M059J (cell line): Measurements from ENCODE around the gene KDF1. TPM values are rescaled to one million over a fixed set of nuclear protein-coding genes. Genes with fewer than 3 reads are reported as not detected.

Experiments used
- DNase-seq: peaks from one replicate; pipeline ENCODE4 v3.0.0-alpha.2; 2012; ENCODE audit warnings: low read depth
- total RNA-seq: library from RNA; depleted of rRNA; stranded (reverse); fragments of >200 nt; shearing (Covaris generic); gene quantifications from 2 replicates; pipeline ENCODE4 v1.2.3, GENCODE V29; 2014; rRNA removed

Gene KDF1
- total RNA-seq, 1 experiment from 2014 or later, result not detected

GRCh38 chr1:26915204-26915842 lies 44.9 kb downstream of the KDF1 start:
- DNase-seq, result peak; percentile 43

GRCh38 chr1:26913754-26914619 lies 46.3 kb downstream of the KDF1 start, which contains the start of gene NR0B2:
TSS of gene NR0B2 (minus strand) at chr1:26913975. CDS start at chr1:26913940, 35 bp downstream.
- no peak for DNase-seq

- DNase-seq, result no peak
These were observed 46.9 kb downstream of the KDF1 start for GRCh38 chr1:26913389-26913753.

GRCh38 chr1:26912147-26912490 lies 48.1 kb downstream of the KDF1 start:
- DNase-seq, result no peak

- no peak for DNase-seq
These were observed 48.7 kb downstream of the KDF1 start for GRCh38 chr1:26911399-26912146.

- no peak for DNase-seq
These were observed 49.7 kb downstream of the KDF1 start for GRCh38 chr1:26910343-26911160.

GRCh38 chr1:26909951-26910342 lies 50.3 kb downstream of the KDF1 start:
- no peak for DNase-seq

GRCh38 chr1:26907071-26907917 lies 53.0 kb downstream of the KDF1 start:
- peak; percentile 99 for DNase-seq

- DNase-seq, result no peak
These were observed 59.3 kb downstream of the KDF1 start for GRCh38 chr1:26900815-26901511.

GRCh38 chr1:26900001-26900814 lies 60.1 kb downstream of the KDF1 start, which contains the start of gene GPATCH3:
TSS of gene GPATCH3 (minus strand) at chr1:26900467. CDS start at chr1:26900442, 25 bp downstream.
- peak; percentile 93 for DNase-seq

Other genes with a start within 250 kb of the KDF1 start
- 13.1 and 17.0 TPM in 2 replicates for gene PIGV, start 172.5 kb downstream of the KDF1 start, total RNA-seq
- gene ZDHHC18, start 133.8 kb downstream of the KDF1 start, total RNA-seq, result 36.2 and 41.2 TPM in 2 replicates
- gene SFN, start 97.3 kb downstream of the KDF1 start, total RNA-seq, result 0.76 TPM in 1 of 2 replicates, not detected in the other
- 9.5 and 15.7 TPM in 2 replicates for gene GPN2, start 70.2 kb downstream of the KDF1 start, total RNA-seq
- gene GPATCH3, start 60.0 kb downstream of the KDF1 start, total RNA-seq, result 5.6 and 14.5 TPM in 2 replicates
- not detected in 2 replicates for gene NR0B2, start 46.5 kb downstream of the KDF1 start, total RNA-seq
- gene NUDC, start 38.7 kb downstream of the KDF1 start, total RNA-seq, result 63.5 and 80.9 TPM in 2 replicates
- gene TRNP1, start 33.2 kb upstream of the KDF1 start, total RNA-seq, result 3.9 and 11.6 TPM in 2 replicates
- gene TENT5B, start 52.4 kb upstream of the KDF1 start, total RNA-seq, result 7.1 and 8.7 TPM in 2 replicates
- 10.0 and 24.1 TPM in 2 replicates for gene SLC9A1, start 194.7 kb upstream of the KDF1 start, total RNA-seq